ACHN (cell line): ENCODE data around the gene FHL3.

Experiments used
- DNase-seq: peaks from one replicate; pipeline ENCODE4 v3.0.0-alpha.2; 2015
- in situ Hi-C: cut with HindIII; loops from 2 replicates; pipeline ENCODE4 v1.10.0; 2017; ENCODE audit warnings: low sequenced_read_pairs, low pct_ligation_motif_present, low pct_unique_long_range_greater_than_20kb

The FHL3 gene, protein sequence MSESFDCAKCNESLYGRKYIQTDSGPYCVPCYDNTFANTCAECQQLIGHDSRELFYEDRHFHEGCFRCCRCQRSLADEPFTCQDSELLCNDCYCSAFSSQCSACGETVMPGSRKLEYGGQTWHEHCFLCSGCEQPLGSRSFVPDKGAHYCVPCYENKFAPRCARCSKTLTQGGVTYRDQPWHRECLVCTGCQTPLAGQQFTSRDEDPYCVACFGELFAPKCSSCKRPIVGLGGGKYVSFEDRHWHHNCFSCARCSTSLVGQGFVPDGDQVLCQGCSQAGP

DNA sequence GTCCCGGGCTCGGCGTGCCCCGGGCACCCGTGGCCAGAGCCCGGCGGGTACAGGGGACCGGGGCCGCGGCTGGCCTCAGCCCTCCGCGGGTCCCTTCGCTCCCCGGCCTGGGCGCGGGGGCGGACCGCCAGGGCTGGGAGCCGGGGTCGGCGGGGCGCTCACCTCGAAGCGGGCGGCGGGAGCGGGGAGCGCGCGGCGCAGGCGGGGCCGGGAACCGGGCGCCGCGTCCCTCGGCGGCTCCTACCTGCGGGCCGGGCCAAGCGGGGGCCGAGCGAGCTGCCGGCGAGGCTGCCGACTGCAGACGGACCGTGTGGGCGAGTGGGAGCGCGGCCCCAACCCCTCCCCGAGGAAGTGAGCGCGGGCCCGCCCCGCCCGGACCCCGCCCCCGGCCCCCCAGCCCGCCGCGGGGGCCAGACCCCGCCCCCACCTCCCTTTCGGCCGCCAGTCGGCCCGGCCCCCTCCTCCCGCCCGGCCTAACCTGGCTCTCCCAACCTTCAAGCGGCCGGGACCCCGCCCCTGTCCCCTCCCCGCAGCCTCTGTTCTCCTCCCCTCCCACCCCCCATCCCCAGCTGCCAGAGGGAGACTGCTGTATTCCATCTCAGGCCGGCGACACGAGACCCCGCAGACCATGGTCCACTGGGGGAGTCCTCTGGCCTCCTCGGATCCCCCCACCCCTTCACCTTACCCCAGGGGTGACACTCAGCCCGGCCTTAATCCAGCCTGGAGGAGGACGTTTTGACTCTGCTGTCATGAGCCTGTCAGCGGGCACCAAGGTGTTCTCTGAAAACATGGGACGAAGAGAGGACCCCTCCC lies at the start of gene FHL3:
FHL3 (minus strand) TSS at position 320 of the 813 bp plus-strand sequence. CDS start 6,102 bp downstream, outside the sequence.
- peak; percentile 60 for DNase-seq
- in situ Hi-C loops = no loop called here

GRCh38 chr1:38053416-38054091 lies 48.2 kb upstream of the FHL3 start:
- no peak for DNase-seq
- in situ Hi-C loops = no loop called here

DNA sequence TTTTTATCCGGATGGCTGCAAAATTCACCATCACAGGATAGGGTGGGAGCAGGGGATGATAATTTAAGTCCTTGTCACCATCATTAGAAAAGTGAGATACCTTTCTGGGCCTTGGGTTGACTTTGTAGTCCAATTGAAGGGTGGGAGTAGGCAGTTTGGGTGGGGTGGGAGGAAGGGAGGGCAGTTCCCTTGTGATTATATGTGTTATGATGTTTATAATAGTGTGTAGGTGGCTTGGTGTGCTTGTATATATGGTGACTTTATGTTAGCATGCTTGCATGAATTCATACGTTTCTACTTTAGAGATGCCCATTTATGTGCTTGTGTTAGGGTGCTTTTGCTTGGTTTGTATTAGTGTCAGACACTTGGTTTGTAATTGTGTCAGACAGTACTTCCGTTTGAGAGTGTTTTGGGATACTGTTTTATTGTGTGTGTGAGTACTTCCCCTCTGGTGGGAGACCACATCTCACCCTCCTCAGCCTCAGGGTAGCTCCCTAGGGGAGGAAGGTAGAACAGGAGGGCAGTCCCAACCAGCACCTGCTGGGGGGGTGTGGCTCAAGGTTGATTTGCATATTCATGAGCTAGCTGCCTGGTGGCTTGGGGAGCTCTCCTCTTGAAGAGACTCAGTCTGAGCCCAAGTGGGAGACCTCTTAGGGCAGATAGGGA lies 47.6 kb upstream of the FHL3 start:
- in situ Hi-C loops = no loop called here
- DNase-seq = no peak

DNA sequence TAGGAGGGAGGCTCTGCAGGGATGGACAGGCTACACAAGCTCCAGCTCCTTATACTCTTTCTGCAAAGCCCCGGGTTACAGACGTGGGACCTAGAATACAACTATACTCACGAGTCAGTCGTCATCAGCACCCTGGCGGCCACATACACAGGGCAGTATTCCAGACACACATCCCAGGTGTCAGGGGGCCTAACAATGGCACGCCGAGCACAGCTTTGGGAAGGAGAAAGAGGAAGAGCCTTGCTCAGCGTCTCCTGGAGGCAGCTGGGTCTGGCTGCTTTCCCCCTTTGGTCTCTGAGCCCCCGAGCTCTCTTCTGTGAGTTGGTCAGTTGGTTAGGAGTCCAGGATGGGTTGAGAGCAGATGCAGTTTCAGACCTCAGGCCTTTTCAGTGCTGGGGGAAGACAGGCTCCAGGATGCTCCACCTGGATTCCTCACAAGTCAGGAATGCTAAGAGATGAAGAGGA lies 45.8 kb upstream of the FHL3 start:
- no peak for DNase-seq
- in situ Hi-C loops = no loop called here

- in situ Hi-C loops = no loop called here
These were observed 45.2 kb upstream of the FHL3 start for GRCh38 chr1:38050397-38051078.

DNA sequence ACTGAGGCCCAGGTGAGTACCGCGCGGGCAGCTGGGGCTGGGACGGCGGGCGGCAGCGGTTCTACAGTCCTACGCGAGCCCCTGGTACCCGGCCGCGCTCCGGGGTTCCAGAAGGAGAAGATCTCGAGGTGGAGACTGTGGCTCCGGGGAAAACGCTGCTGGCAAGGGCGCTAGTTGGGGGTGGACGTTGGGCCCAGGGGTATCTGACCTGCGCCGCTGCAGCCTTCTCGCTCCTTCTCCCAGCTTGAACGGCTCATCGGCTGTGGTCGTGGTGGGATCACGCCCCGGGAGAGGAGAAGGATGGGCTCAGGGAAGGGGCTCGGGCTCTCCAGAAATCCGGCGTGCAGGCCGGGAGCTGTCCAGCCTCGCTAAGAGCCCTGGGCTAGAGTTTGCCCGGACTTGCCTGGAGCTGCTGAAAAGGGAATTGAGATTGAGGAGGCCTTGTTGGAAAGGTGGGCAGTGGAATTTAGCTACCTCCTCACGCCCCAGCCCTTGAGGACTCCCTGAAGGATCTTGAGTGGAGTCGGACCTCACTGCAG lies 42.4 kb upstream of the FHL3 start:
- in situ Hi-C loops = loop anchor here (25.0 kb wide), 1 partner anchor 765 kb away; no protein-coding TSS in a partner anchor
- DNase-seq = peak; percentile 56

More at GRCh38 chr1:38050397-38051078, 45.2 kb upstream of the FHL3 start:
- DNase-seq = no peak

GRCh38 chr1:38046884-38047602 lies 41.7 kb upstream of the FHL3 start:
- in situ Hi-C loops = loop anchor here (25.0 kb wide), 1 partner anchor 765 kb away; no protein-coding TSS in a partner anchor
- DNase-seq = peak; percentile 80

- in situ Hi-C loops = loop anchor here (25.0 kb wide), 1 partner anchor 766 kb away; no protein-coding TSS in a partner anchor
- no peak for DNase-seq
These were observed 41.1 kb upstream of the FHL3 start, which contains the start of gene POU3F1 for GRCh38 chr1:38046333-38046883. POU3F1 (minus strand) TSS chr1:38046793; CDS start chr1:38046743, 50 bp downstream.

GRCh38 chr1:38045401-38046332 lies 40.4 kb upstream of the FHL3 start:
- peak; percentile 6 for DNase-seq
- in situ Hi-C loops = loop anchor here (25.0 kb wide), 1 partner anchor 767 kb away; no protein-coding TSS in a partner anchor

DNA sequence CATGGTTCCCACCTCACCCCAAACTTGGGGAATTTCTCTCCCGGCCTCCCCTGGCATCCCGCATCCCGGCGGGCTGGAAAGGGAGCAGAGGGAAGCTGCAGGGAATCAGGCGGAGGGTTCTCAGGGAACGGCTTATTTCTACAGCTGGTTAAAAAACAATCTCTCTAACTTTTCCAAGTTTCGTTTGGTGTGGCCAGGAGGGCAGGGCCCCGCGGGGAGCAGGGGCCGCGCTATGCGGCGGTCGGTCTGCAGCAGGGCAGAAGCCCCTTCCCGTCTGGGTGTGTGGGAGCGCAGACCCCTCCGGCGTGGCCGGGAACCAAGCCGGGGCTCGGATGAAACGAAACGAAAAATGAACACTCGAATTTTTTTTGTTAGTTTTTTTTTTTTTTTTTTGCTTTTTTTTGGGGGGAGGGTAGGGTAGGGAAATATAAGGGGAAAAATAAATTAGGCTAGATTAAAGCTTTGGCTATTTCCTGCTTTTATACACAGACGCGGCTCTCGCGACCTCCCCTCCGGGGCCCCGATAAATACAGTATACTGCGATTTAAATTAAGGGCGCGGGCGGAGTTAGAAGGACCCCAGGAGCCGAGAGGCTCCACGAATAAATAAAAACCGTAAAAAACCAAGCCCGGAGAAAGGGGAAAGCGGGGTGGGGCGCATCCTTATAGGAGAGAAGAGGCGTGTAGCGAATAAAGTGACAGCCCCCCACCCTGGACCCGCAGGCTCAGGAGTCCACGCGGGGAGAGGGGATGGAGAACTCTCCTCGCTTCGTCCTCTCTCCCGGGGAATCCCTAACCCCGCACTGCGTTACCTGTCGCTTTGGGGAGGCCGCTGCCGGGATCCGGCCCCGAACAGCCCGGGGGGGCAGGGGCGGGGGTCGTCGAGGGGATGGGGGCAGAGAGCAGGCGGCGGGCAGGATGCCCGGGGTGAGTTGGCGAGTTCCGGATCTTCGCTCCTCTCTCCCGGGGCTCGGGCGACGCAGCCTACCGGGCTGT lies 39.2 kb upstream of the FHL3 start:
- DNase-seq = no peak
- in situ Hi-C loops = loop anchor here (25.0 kb wide), 1 partner anchor 768 kb away; no protein-coding TSS in a partner anchor

DNA sequence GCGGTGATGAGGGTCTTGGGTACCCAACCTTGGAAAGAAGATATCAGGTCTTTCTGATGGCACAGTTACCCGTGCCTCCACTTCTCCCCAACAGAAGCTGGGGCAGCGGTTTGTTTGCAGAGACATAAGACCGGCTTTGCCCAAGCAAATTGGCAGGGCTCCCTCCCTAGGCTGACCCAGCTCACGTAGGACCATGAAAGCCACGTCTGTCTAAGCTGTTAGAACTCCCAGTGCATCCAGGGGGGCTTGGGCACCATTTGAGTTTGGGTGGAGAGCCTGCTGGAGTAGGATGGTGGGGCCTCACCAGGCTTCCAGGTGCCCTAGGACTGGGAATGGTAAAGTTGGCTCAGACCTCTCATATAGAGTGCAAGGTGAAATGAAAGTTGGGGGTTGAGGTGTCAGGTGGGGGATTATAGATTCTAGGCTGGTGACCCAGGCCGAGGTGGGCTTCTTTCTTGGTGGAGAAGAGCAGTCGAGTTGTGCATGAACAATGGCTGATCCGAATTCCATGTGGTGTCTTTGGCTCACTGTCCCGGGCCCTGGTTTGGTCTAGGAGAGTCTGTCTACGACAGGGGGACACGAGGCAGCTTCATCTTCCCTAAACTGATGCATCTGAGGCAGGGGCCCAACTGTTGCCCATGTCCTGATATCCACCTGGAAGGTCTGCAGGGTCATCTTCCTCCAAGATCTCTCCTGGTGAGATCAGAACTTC lies 37.9 kb upstream of the FHL3 start:
- in situ Hi-C loops = loop anchor here (25.0 kb wide), 1 partner anchor 769 kb away; no protein-coding TSS in a partner anchor
- no peak for DNase-seq

- in situ Hi-C loops = loop anchor here (25.0 kb wide), 1 partner anchor 770 kb away; no protein-coding TSS in a partner anchor
- DNase-seq = no peak
These were observed 36.9 kb upstream of the FHL3 start for GRCh38 chr1:38041936-38042834.
